K562 (cell line): Measurements from ENCODE around the gene TJP3. TPM values are rescaled to one million over a fixed set of nuclear protein-coding genes. Genes with fewer than 3 reads are reported as not detected.

Experiments
- ATAC-seq: fragments of 200-7000 bp; cut with Tn5 transposase; 3 replicates; pipeline ENCODE4 v1.9.1; 2020; ENCODE audit warnings: moderate library complexity
- BruUV-seq: library from RNA; stranded (reverse); fragments of 400-500 nt; replicated peaks from 2 replicates; lab custom pipeline; 2021; lab: Mats Ljungman, UMichigan
- CTCF ChIA-PET: fragments of 300-600 bp; formaldehyde crosslinking; extraction: SDS; loops from one replicate; lab custom pipeline; 2021; ENCODE audit warnings: low intra/inter-chr PET ratio; lab: Yijun Ruan, JAX
- POLR2A ChIA-PET: fragments of 300-600, 350-650 bp; sonication (Branson Sonifier 250); formaldehyde crosslinking; extraction: SDS; loops from one replicate; lab custom pipeline; 2021; ENCODE audit warnings: antibody characterized with exemption, inconsistent platforms; lab: Yijun Ruan, JAX
- DNase-seq, 4 experiments: peaks; one replicate each; pipeline versions ENCODE4 v3.0.0 to v3.0.0-alpha.2; 2011 to 2018; ENCODE audit warnings: low spot score in 3 of 4, mixed read lengths in 3 of 4; ENCODE audit errors: extremely low read depth in 1 of 4
- FAIRE-seq: peaks from 2 replicates; lab custom pipeline; 2011; peaks lifted over from hg19 to GRCh38; lab: Jason Lieb, UNC
- H2AFZ ChIP-seq: 2 replicates; pipeline ENCODE4 v1.6.0; 2011; ENCODE audit warnings: low read depth, low read length, control low read depth, inconsistent platforms
- H3K27ac ChIP-seq: fragments of 200-600 bp; 3 replicates; pipeline ENCODE4 v1.8.0; 2011; ENCODE audit warnings: low read depth, mild to moderate bottlenecking, control low read depth, inconsistent platforms, low read length, moderate library complexity, mixed read lengths; ENCODE audit errors: extremely low read depth
- H3K27me3 ChIP-seq, 2 experiments: fragments of 300-600 bp in 1 of 2; 2 replicates in 1 of 2; 3 replicates in 1 of 2; pipeline versions ENCODE4 v1.6.0 to v1.8.0; 2011; ENCODE audit warnings: inconsistent platforms in 2 of 2, low read length in 2 of 2, mild to moderate bottlenecking in 1 of 2, mixed read lengths in 1 of 2, moderate library complexity in 1 of 2; ENCODE audit not compliant: control insufficient read depth in 2 of 2, insufficient read depth in 2 of 2
- H3K36me3 ChIP-seq: fragments of 300-600 bp; 3 replicates; pipeline ENCODE4 v1.8.0; 2011; ENCODE audit warnings: mild to moderate bottlenecking, low read length, inconsistent platforms; ENCODE audit not compliant: control insufficient read depth, insufficient read depth
- H3K4me1 ChIP-seq, 2 experiments: fragments of 200-600 bp in 1 of 2; replicated peaks in 1 of 2; 2 replicates in 1 of 2; 3 replicates in 1 of 2; pipeline versions ENCODE4 v1.5.1 to v1.8.0; 2011; ENCODE audit warnings: inconsistent platforms in 2 of 2, low read length in 2 of 2, mild to moderate bottlenecking in 1 of 2, mixed read lengths in 1 of 2, moderate library complexity in 1 of 2; ENCODE audit not compliant: control insufficient read depth in 2 of 2, insufficient read depth in 2 of 2
- H3K4me2 ChIP-seq: 2 replicates; pipeline ENCODE4 v1.6.1; 2011; ENCODE audit warnings: low read length, control low read depth, inconsistent platforms, mixed read lengths; ENCODE audit not compliant: insufficient read depth
- H3K4me3 ChIP-seq: fragments of 200-600 bp; sonication (generic), shearing (Covaris generic); 2 replicates; pipeline ENCODE4 v1.5.1; 2016; ENCODE audit warnings: control low read depth, inconsistent platforms
- H3K79me2 ChIP-seq: fragments of 200-600 bp; 3 replicates; pipeline ENCODE4 v1.8.0; 2011; ENCODE audit warnings: low read length, inconsistent platforms; ENCODE audit not compliant: control insufficient read depth, insufficient read depth
- H3K9ac ChIP-seq, 2 experiments: 2 replicates each; pipeline versions ENCODE4 v1.6.0 to v1.6.1; 2011; ENCODE audit warnings: low read depth in 2 of 2, low read length in 2 of 2, control low read depth in 1 of 2, inconsistent platforms in 1 of 2, mild to moderate bottlenecking in 1 of 2, mixed read lengths in 1 of 2; ENCODE audit not compliant: insufficient read depth in 1 of 2
- H3K9me1 ChIP-seq: one replicate; pipeline ENCODE4 v1.6.0; 2011; ENCODE audit warnings: inconsistent platforms, mild to moderate bottlenecking, low read length, moderate library complexity; ENCODE audit not compliant: control insufficient read depth, insufficient read depth
- H3K9me3 ChIP-seq: replicated peaks from 2 replicates; pipeline ENCODE4 v1.5.1; 2011; ENCODE audit warnings: low read depth, low read length, inconsistent platforms; ENCODE audit not compliant: control insufficient read depth, insufficient read depth
- H4K20me1 ChIP-seq: replicated peaks from 2 replicates; pipeline ENCODE4 v1.6.1; 2011; ENCODE audit warnings: low read length, inconsistent platforms, mixed read lengths; ENCODE audit not compliant: control insufficient read depth, insufficient read depth
- HBP1 ChIP-seq: fragments of 450-650 bp; formaldehyde crosslinking; IDR thresholded peaks from 2 replicates; pipeline ENCODE4 v1.4.0; 2022; ENCODE audit warnings: missing genetic modification characterization
- MIER1 ChIP-seq: fragments of 450-650 bp; IDR thresholded peaks from 2 replicates; pipeline ENCODE4 v1.6.1; 2016; ENCODE audit warnings: antibody characterized with exemption, mild to moderate bottlenecking, low read depth
- NFE2 ChIP-seq: IDR thresholded peaks from 2 replicates; pipeline ENCODE4 v1.6.1; 2014; ENCODE audit warnings: antibody characterized with exemption, low read depth
- POLR2G ChIP-seq: fragments of 200-400 bp; formaldehyde crosslinking; IDR thresholded peaks from 2 replicates; pipeline ENCODE4 v1.6.1; 2017; ENCODE audit warnings: low read depth, mild to moderate bottlenecking, antibody characterized with exemption, low read length, moderate library complexity
- RBFOX2 ChIP-seq: fragments of 200-400 bp; formaldehyde crosslinking; IDR thresholded peaks from 2 replicates; pipeline ENCODE4 v1.6.1; 2017; ENCODE audit warnings: low read depth, mild to moderate bottlenecking, low read length, moderate library complexity
- WGBS: fragments of 100-300 bp; shearing (Covaris generic); methylation state at CpG from one replicate; pipeline ENCODE4 v1.1.6; 2016; ENCODE audit warnings: low coverage, mixed read lengths; ENCODE audit not compliant: insufficient coverage; ENCODE audit errors: missing lambda C conversion rate; 5-methylcytosine and 5-hydroxymethylcytosine counted together
- in situ Hi-C: fragments of 300-500 bp; cut with MboI; formaldehyde crosslinking; loops from 4 replicates; pipeline ENCODE4 v1.15.0; 2018; ENCODE audit warnings: inconsistent platforms, mixed read lengths
- intact Hi-C: fragments of 100-400 bp; cut with micrococcal nuclease; formaldehyde crosslinking; loops from 2 replicates; pipeline ENCODE4 v1.14.2; 2022
- polyA plus RNA-seq, 8 experiments: library from polyadenylated mRNA; depleted of rRNA in 4 of 8; stranded (reverse) in 5 of 8; unstranded in 3 of 8; fragments of >200 nt; fragmentation: Nextera tagmentation in 2 of 8; fragmentation: Illumina TruSeq in 1 of 8; extraction: Ambion mirVana in 2 of 8; extraction: Trizol in 1 of 8; gene quantifications; 2 replicates each; pipeline versions ENCODE4 v1.2.1 to v1.2.3, GENCODE V29; 2011 to 2014; ENCODE audit warnings: inconsistent platforms in 1 of 8, missing spikeins in 1 of 8
- total RNA-seq, 7 experiments: library from RNA; depleted of rRNA in 6 of 7; stranded (reverse); fragments of >200 nt in 6 of 7; fragmentation: Illumina TruSeq in 2 of 7; extraction: Trizol in 2 of 7; gene quantifications; 2 replicates each; pipeline versions ENCODE4 v1.2.1 to v1.2.3, GENCODE V29; 2011 to 2021; ENCODE audit warnings: low replicate concordance in 1 of 7
- TF ChIP-seq, protein P1 (sequence below), 2 experiments: fragments of 450-650 bp in 1 of 2; sonication (generic) in 1 of 2; formaldehyde crosslinking in 1 of 2; IDR thresholded peaks; 2 replicates each; pipeline versions ENCODE4 v1.7.1 to v1.9.0; 2016 to 2022; ENCODE audit warnings: inconsistent platforms in 1 of 2, mild to moderate bottlenecking in 1 of 2, missing genetic modification reagents in 1 of 2

The TJP3 gene
- total and polyA plus RNA-seq, 9 of the 15 experiments (the other 6 are each of a cell fraction or from before 2014, with no cell fraction given): 0.11 to 2.4 (median 0.57) TPM; not detected in 1

DNA sequence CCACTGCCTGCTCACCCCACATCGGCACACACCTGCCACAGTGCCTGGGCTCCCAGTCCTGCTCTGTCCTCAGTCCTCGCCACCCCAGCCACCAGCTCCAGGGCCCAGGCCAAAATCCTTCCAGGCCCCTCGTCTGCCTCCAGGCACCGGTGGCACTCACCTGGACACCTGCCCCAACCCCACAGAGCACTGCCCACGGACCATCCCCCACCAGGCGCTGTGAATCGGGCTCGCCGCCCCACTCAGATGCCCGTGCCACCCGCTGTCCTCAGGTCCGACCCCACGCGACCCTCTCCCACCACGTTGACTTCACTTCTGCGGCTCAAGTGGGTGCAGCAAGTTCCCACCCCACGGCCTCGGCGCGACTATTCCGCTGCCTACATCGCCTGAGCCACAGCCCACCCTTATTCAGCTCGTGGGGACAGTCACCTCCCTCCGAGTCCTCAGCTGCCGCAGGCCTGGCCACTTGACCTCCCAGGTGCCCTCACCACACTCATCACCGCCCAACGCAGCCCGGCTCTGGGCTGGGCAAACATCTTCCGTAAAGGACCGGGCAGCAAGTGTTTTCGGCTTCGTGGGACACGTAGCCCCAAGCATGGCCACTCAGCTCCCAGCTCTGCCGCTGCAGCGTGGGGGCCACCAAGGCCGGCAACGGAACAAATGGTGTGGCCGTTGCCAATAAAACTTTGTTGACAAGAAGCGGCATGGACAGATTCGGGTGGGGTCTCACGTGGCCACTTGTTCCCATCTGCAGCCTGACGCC lies 13.6 kb upstream of the TJP3 start:
- POLR2A ChIA-PET: interaction anchor here (1.3 to 1.5 kb wide), 2 partner anchors 8 to 21 kb away, joined by 3 read pairs; no protein-coding TSS in a partner anchor
- Histone ChIP-seq H3K27ac (no peak overlapping the region), H4K20me1 (peaks cover 23% of the 10 kb centered on the region)

More for the DNA sequence above, 13.6 kb upstream of the TJP3 start:
- in situ Hi-C loops: no loop called here
- BruUV-seq: no TSS peak
- Histone ChIP-seq H3K36me3 (peaks cover 13% of the 10 kb centered on the region; the same call in 1 of the 3 replicates), H3K4me2 (no peak overlapping the region), H3K4me1 (peaks cover 10 to 80% of the 10 kb centered on the region in 2 experiments), H3K79me2 (peaks cover 85% of the 10 kb centered on the region), H3K9ac (no peak overlapping the region), H3K9me1 (peaks cover 7% of the 10 kb centered on the region), H3K27me3 (no peaks in the 10 kb centered on the region), H3K9me3 (no peaks in the 10 kb centered on the region), H3K4me3 (no peak overlapping the region), H2AFZ (no peak overlapping the region)
- WGBS: 85% methylated on average over 36 of the region's 42 CpGs
- FAIRE-seq (no peak), DNase-seq (no peak), ATAC-seq (no peak)
- intact Hi-C loops: no loop called here
- TF ChIP-seq RBFOX2 (peak; percentile 42; the same call in 1 of the 2 replicates), NFE2 (no peak), MIER1 (no peak), HBP1 (CRISPR knock-in tag) (no peak), POLR2G (peak; percentile 37)
- TF ChIP-seq, protein P1, sequence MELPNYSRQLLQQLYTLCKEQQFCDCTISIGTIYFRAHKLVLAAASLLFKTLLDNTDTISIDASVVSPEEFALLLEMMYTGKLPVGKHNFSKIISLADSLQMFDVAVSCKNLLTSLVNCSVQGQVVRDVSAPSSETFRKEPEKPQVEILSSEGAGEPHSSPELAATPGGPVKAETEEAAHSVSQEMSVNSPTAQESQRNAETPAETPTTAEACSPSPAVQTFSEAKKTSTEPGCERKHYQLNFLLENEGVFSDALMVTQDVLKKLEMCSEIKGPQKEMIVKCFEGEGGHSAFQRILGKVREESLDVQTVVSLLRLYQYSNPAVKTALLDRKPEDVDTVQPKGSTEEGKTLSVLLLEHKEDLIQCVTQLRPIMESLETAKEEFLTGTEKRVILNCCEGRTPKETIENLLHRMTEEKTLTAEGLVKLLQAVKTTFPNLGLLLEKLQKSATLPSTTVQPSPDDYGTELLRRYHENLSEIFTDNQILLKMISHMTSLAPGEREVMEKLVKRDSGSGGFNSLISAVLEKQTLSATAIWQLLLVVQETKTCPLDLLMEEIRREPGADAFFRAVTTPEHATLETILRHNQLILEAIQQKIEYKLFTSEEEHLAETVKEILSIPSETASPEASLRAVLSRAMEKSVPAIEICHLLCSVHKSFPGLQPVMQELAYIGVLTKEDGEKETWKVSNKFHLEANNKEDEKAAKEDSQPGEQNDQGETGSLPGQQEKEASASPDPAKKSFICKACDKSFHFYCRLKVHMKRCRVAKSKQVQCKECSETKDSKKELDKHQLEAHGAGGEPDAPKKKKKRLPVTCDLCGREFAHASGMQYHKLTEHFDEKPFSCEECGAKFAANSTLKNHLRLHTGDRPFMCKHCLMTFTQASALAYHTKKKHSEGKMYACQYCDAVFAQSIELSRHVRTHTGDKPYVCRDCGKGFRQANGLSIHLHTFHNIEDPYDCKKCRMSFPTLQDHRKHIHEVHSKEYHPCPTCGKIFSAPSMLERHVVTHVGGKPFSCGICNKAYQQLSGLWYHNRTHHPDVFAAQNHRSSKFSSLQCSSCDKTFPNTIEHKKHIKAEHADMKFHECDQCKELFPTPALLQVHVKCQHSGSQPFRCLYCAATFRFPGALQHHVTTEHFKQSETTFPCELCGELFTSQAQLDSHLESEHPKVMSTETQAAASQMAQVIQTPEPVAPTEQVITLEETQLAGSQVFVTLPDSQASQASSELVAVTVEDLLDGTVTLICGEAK (IDR thresholded peaks at IDR 0.05): peak; percentile 81
- TF ChIP-seq, protein P1 (CRISPR knock-in tag; IDR thresholded peaks at IDR 0.05): peak; percentile 65; the same call in 1 of the 2 replicates
- CTCF ChIA-PET: no interaction called here
